H9 (cell line): ENCODE measurements around the gene PEA15. TPM values are rescaled to one million over a fixed set of nuclear protein-coding genes. Genes with fewer than 3 reads are reported as not detected.

Experiments
- DNase-seq: peaks from one replicate; pipeline ENCODE4 v3.0.0-alpha.2; 2017
- H2AFZ ChIP-seq: one replicate; pipeline ENCODE4 v1.6.1; 2013; ENCODE audit warnings: mild to moderate bottlenecking, low read length, control low read depth, moderate library complexity
- H2AK5ac ChIP-seq: 2 replicates; pipeline ENCODE4 v1.6.1; 2013; ENCODE audit warnings: low read length, control low read depth, mixed read lengths; ENCODE audit not compliant: insufficient read length
- H2BK120ac ChIP-seq: one replicate; pipeline ENCODE4 v1.6.1; 2013; ENCODE audit warnings: low read depth, mild to moderate bottlenecking, low read length, control low read depth, inconsistent platforms; ENCODE audit not compliant: poor library complexity, severe bottlenecking
- H2BK12ac ChIP-seq: 2 replicates; pipeline ENCODE4 v1.6.1; 2013; ENCODE audit warnings: low read length, control low read depth, mixed read lengths, low read depth; ENCODE audit not compliant: insufficient read length
- H2BK15ac ChIP-seq: 2 replicates; pipeline ENCODE4 v1.6.1; 2013; ENCODE audit warnings: low read depth, low read length, control low read depth
- H2BK20ac ChIP-seq: one replicate; pipeline ENCODE4 v1.6.1; 2013; ENCODE audit warnings: low read depth, mild to moderate bottlenecking, low read length, control low read depth, inconsistent platforms; ENCODE audit not compliant: poor library complexity, severe bottlenecking
- H2BK5ac ChIP-seq: 2 replicates; pipeline ENCODE4 v1.6.1; 2013; ENCODE audit warnings: low read length, control low read depth, mixed read lengths; ENCODE audit not compliant: insufficient read length
- H3K14ac ChIP-seq: 2 replicates; pipeline ENCODE4 v1.6.1; 2013; ENCODE audit warnings: low read length, control low read depth; ENCODE audit not compliant: insufficient read depth
- H3K18ac ChIP-seq: 2 replicates; pipeline ENCODE4 v1.6.1; 2013; ENCODE audit warnings: low read depth, mild to moderate bottlenecking, mixed read lengths, low read length, control low read depth; ENCODE audit not compliant: insufficient read length
- H3K23ac ChIP-seq: 2 replicates; pipeline ENCODE4 v1.6.1; 2013; ENCODE audit warnings: low read length, control low read depth, mixed read lengths, low read depth; ENCODE audit not compliant: insufficient read length
- H3K23me2 ChIP-seq: 2 replicates; pipeline ENCODE4 v1.6.1; 2013; ENCODE audit warnings: low read depth, mild to moderate bottlenecking, mixed read lengths, low read length, control low read depth; ENCODE audit not compliant: insufficient read length, poor library complexity, severe bottlenecking
- H3K27ac ChIP-seq: 2 replicates; pipeline ENCODE4 v1.5.1; 2013; ENCODE audit warnings: low read length, control low read depth, mixed read lengths, low read depth; ENCODE audit not compliant: insufficient read length
- H3K27me3 ChIP-seq: 2 replicates; pipeline ENCODE4 v1.6.1; 2013; ENCODE audit warnings: low read length, control low read depth, inconsistent platforms; ENCODE audit not compliant: insufficient read depth
- H3K4ac ChIP-seq: 2 replicates; pipeline ENCODE4 v1.6.1; 2013; ENCODE audit warnings: low read depth, mild to moderate bottlenecking, control low read depth, inconsistent platforms, low read length, moderate library complexity
- H3K4me1 ChIP-seq: 2 replicates; pipeline ENCODE4 v1.6.1; 2013; ENCODE audit warnings: low read length, control low read depth, inconsistent platforms; ENCODE audit not compliant: insufficient read depth
- H3K4me2 ChIP-seq: 2 replicates; pipeline ENCODE4 v1.6.1; 2013; ENCODE audit warnings: low read length, control low read depth, mixed read lengths; ENCODE audit not compliant: insufficient read length, insufficient read depth
- H3K56ac ChIP-seq: 2 replicates; pipeline ENCODE4 v1.6.1; 2013; ENCODE audit warnings: low read depth, mild to moderate bottlenecking, mixed read lengths, low read length, control low read depth; ENCODE audit not compliant: insufficient read length
- H3K79me1 ChIP-seq: 2 replicates; pipeline ENCODE4 v1.6.1; 2013; ENCODE audit warnings: low read depth, mild to moderate bottlenecking, moderate library complexity, low read length, control low read depth, inconsistent platforms; ENCODE audit not compliant: insufficient read depth, poor library complexity, severe bottlenecking
- H3K79me2 ChIP-seq: 2 replicates; pipeline ENCODE4 v1.6.1; 2013; ENCODE audit warnings: low read length, control low read depth, inconsistent platforms; ENCODE audit not compliant: insufficient read depth
- H3K9ac ChIP-seq: 2 replicates; pipeline ENCODE4 v1.6.1; 2013; ENCODE audit warnings: low read length, control low read depth, mixed read lengths; ENCODE audit not compliant: insufficient read length; ENCODE audit errors: extremely low read depth
- H3K9me3 ChIP-seq: one replicate; pipeline ENCODE4 v1.6.1; 2013; ENCODE audit warnings: low read depth, low read length, inconsistent platforms; ENCODE audit not compliant: control insufficient read depth
- H3T11ph ChIP-seq: one replicate; pipeline ENCODE4 v1.6.1; 2013; ENCODE audit warnings: mild to moderate bottlenecking, low read length, control low read depth, inconsistent platforms
- H4K20me1 ChIP-seq: one replicate; pipeline ENCODE4 v1.6.1; 2013; ENCODE audit not compliant: control insufficient read depth, insufficient read length, insufficient read depth
- H4K5ac ChIP-seq: 2 replicates; pipeline ENCODE4 v1.6.1; 2013; ENCODE audit warnings: low read depth, mild to moderate bottlenecking, mixed read lengths, low read length, control low read depth; ENCODE audit not compliant: insufficient read length
- H4K8ac ChIP-seq: replicated peaks from 2 replicates; pipeline ENCODE4 v1.6.1; 2013; ENCODE audit warnings: low read length, control low read depth, mixed read lengths, low read depth; ENCODE audit not compliant: insufficient read length
- H4K91ac ChIP-seq: 2 replicates; pipeline ENCODE4 v1.6.1; 2013; ENCODE audit warnings: low read depth, mild to moderate bottlenecking, moderate library complexity, mixed read lengths, low read length, control low read depth; ENCODE audit not compliant: insufficient read length
- H3K27ac Mint-ChIP-seq, 3 experiments: 2 replicates in 2 of 3; 3 replicates in 1 of 3; pipeline ENCODE4 v1.8.0; 2020 to 2021; ENCODE audit warnings: mixed read lengths in 3 of 3, mild to moderate bottlenecking in 1 of 3, moderate library complexity in 1 of 3
- H3K27me3 Mint-ChIP-seq: 2 replicates; pipeline ENCODE4 v1.8.0; 2021; ENCODE audit warnings: low read depth, mild to moderate bottlenecking, moderate library complexity, mixed read lengths
- H3K36me3 Mint-ChIP-seq, 3 experiments: 2 replicates in 2 of 3; 3 replicates in 1 of 3; pipeline ENCODE4 v1.8.0; 2020 to 2021; ENCODE audit warnings: low read depth in 3 of 3, mixed read lengths in 3 of 3; ENCODE audit not compliant: insufficient read depth in 1 of 3
- H3K4me1 Mint-ChIP-seq, 2 experiments: 2 replicates each; pipeline ENCODE4 v1.8.0; 2020; ENCODE audit warnings: mixed read lengths in 2 of 2
- H3K4me3 Mint-ChIP-seq, 2 experiments: 2 replicates in 1 of 2; 3 replicates in 1 of 2; pipeline ENCODE4 v1.8.0; 2020 to 2021; ENCODE audit warnings: mild to moderate bottlenecking in 2 of 2, mixed read lengths in 2 of 2, moderate library complexity in 1 of 2
- H3K9me3 Mint-ChIP-seq, 2 experiments: 2 replicates in 1 of 2; 3 replicates in 1 of 2; pipeline ENCODE4 v1.8.0; 2020; ENCODE audit warnings: mild to moderate bottlenecking in 2 of 2, mixed read lengths in 2 of 2, moderate library complexity in 1 of 2
- CTCF ChIP-seq: fragments of 200-600 bp; sonication (generic); conservative IDR thresholded peaks from 3 replicates; pipeline ENCODE4 v1.8.0; 2021; ENCODE audit warnings: antibody characterized with exemption, mild to moderate bottlenecking
- WGBS: extraction: QIAGEN DNeasy Blood & Tissue Kit; methylation state at CpG from one replicate; pipeline ENCODE4 v1.1.7; 2013; ENCODE audit warnings: missing lambda C conversion rate, low lambda C conversion rate, mixed read lengths; ENCODE audit not compliant: insufficient read length; ENCODE audit errors: extremely low coverage; 5-methylcytosine and 5-hydroxymethylcytosine counted together
- total RNA-seq: library from RNA; stranded (reverse); gene quantifications from 2 replicates; pipeline ENCODE4 v1.2.1, GENCODE V29; 2021

PEA15 gene
- total RNA-seq, 1 experiment from 2014 or later: 82.1 TPM

DNA sequence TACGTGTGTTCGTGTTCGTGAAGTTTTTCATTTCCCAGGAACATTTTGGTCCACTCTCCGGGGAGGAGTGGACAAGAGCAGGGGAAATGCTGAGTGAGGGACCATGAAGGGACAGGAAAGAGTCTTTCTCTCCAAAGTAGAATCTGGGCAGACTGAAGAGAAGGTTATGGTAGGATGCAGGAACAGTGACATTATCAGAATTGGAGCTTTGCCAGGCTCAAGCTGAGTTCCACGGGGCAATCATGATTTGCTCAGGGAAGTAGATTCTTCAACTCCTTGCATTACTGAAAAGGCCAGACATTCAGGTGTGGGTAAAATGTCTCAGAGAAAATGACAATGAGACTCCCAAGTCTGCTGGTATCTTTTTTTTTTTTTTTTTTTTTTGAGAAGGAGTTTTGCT, 37.2 kb upstream of the PEA15 start:
- Histone ChIP-seq H3K14ac (no peak overlapping the region), H3K27ac (no peak overlapping the region), H3K9ac (no peak overlapping the region), H3T11ph (no peak overlapping the region), H2BK15ac (no peak overlapping the region), H2BK12ac (no peak overlapping the region), H2BK120ac (no peak overlapping the region), H3K4me1 (peaks cover 26% of the 10 kb centered on the region), H3K23ac (no peak overlapping the region), H2AK5ac (no peak overlapping the region), H4K20me1 (no peaks in the 10 kb centered on the region), H4K8ac (no peak overlapping the region), H3K9me3 (no peaks in the 10 kb centered on the region), H4K5ac (no peak overlapping the region), H3K4me2 (no peak overlapping the region), H3K79me1 (no peaks in the 10 kb centered on the region), H2BK20ac (no peak overlapping the region), H3K4ac (no peak overlapping the region), H2BK5ac (no peak overlapping the region), H3K27me3 (no peaks in the 10 kb centered on the region), H3K79me2 (no peaks in the 10 kb centered on the region), H3K56ac (no peak overlapping the region), H4K91ac (no peak overlapping the region), H3K18ac (no peak overlapping the region), H3K23me2 (no peaks in the 10 kb centered on the region), H2AFZ (no peak overlapping the region)
- H3K4me1 Mint-ChIP-seq: peaks cover 53 to 62% of the 10 kb centered on the region in 2 experiments
- no CpG with 5 or more reads among the region's 5 CpGs for WGBS
- TF ChIP-seq CTCF: no peak
- DNase-seq: no peak
- H3K27me3 Mint-ChIP-seq: peaks cover 56% of the 10 kb centered on the region
- H3K27ac Mint-ChIP-seq: peak overlapping the region in 1 of 3 experiments; percentile 18; a peak in 1 of 7 replicates
- peaks cover 0 to 3% (median 0%) of the 10 kb centered on the region in 3 experiments; a peak in 1 of 7 replicates for H3K36me3 Mint-ChIP-seq
- no peak overlapping the region for H3K4me3 Mint-ChIP-seq
- no peaks in the 10 kb centered on the region; a peak in 1 of 5 replicates for H3K9me3 Mint-ChIP-seq
